CD4-positive, alpha-beta T cell treated with Interferon gamma for 1 hour (primary cell): ENCODE measurements around the gene PCDHGC5.

ENCODE experiments used
- DNase-seq: peaks from one replicate; pipeline ENCODE4 v3.0.0-alpha.2; 2020

PCDHGC5 gene

DNA sequence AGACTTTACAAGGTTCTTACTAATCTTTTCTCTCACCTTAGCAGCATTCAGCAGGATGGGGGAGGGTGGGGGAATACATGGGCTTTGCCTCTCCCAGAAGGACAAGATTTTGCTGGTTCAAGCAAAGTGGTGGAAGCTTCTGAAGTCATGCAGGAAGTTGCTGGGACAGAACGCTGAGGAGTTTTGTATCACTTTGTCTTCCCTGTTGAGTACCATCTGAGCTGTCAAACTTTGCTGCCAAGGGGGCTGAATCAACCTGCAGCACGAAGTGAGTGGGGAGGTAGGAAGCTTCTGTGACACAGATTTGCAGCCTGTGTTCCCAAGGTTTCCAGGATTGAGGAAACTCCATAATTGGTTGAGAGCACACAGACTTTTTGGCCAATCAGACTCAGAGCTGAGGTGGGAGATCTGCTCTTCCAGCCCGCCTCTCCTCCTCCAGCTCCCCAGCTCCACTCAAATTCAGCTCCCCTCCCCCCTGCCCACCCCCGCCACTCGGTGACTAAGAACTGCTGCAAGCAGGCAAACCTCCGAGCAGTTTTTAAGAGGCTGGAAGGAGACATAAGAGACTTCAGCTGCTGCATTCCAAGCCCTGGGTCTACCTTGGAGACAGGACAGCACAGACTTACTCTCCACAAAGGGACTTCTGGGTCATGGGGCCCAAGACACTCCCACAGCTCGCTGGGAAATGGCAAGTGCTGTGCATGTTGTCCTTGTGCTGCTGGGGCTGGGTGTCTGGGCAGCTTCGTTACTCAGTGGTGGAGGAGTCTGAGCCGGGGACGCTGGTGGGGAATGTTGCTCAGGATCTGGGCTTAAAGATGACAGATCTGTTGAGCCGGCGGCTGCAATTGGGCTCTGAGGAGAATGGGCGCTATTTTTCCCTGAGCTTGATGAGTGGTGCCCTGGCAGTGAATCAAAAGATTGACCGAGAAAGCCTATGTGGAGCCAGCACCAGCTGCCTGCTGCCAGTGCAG, at the start of gene PCDHGC5:
Gene PCDHGC5, plus strand, starts transcription at position 491 of the 971 bp plus-strand sequence. Its CDS starts 160 bp downstream, at position 651.
- DNase-seq: no peak

DNA sequence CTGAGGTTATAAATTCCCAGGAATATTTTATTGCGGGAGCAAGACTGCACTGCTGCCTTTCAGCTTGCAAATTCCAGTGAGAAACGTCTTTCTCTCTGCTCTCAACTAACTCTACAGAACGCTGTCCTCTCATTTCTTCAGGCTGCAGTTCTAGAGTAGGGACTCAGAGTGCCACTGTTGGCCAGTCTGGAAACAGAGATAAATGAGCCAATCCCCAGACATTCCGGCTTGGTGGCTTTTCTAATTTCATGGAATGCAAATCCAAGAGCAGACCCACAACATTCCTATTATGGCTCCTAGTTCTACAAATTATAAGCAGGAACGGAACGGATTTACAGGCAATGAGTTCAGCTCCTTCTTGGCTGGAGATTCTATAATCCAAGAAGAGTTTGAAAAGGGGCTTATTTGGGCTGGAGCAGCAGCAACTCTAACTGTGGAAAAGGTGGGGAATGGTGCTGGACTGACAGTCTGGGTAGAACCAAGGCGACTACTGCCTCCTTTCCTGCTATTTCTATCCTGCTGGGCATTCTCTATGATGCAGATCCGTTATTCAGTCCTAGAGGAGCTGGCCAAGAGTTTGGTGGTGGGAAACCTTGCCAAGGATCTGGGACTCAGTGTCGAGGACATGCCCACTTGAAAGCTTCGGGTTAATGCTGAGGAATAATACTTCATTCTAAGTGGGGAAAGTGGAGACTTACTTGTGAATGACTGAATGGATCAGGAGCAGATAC, 49.3 kb upstream of the PCDHGC5 start:
- DNase-seq: no peak

DNA sequence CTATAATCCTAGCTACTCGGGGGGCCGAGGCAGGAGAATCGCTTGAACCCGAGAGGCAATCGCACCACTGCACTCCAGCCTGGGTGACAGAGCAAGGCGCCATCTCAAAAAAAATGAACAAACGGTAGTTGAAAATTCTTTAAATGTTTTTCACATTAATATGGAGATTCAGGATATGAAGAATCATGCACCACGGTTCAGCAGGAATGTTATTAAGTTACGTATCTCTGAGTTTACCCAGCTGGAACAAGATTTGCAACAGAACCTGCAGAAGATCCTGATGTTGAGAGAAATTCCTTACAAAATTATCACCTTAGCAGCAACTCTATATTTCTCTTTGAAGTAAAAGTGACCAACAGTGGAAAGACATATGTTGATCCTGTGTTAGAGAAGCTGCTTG, 48.5 kb upstream of the PCDHGC5 start:
- no peak for DNase-seq

DNA sequence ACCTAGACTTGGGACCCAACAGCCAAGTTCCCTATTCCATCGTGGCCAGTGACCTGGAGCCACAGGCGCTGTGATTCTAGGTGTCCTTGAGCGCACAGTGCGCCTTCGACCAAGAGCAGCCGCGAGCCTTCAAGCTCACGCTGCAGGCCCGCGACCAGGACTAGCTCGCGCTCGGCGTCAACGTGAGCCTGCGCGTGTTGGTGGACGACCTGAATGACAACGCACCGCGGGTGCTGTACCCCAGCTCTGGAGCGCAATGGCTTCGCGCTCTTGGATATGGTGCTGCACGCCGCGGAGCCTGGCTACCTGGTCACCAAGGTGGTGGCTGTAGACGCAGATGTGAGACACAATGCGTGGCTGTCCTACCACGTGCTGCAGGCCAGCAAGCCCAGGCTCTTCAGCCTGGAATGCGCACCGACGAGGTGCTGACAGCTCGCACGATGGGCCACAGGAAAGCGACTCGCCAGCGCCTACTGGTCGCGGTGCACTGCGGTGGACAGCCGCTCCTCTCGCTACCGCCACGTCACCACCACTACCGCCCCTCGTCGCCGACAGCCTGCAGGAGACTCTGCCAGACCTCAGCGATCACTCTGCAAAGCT, 47.2 kb upstream of the PCDHGC5 start:
- no peak for DNase-seq

DNA sequence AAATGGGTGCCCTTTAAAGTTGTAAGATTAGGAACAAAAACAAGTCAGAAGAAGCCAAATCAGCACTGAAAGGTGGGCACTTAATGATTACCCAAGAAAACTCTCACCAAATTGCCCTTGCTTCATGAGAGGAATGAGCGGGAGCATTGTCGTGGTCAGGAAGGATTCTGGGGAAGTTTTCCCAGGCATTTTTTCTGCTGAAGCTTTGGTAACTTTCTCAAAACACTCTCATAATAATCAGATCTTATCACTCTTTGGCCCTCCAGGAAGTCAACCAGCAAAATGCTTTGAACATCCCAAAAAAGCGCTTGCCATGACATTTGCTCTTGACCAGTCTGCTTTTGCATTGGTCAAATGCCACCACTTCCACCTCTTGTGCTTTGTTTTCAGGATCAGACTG, 23.5 kb upstream of the PCDHGC5 start:
- DNase-seq: no peak

DNA sequence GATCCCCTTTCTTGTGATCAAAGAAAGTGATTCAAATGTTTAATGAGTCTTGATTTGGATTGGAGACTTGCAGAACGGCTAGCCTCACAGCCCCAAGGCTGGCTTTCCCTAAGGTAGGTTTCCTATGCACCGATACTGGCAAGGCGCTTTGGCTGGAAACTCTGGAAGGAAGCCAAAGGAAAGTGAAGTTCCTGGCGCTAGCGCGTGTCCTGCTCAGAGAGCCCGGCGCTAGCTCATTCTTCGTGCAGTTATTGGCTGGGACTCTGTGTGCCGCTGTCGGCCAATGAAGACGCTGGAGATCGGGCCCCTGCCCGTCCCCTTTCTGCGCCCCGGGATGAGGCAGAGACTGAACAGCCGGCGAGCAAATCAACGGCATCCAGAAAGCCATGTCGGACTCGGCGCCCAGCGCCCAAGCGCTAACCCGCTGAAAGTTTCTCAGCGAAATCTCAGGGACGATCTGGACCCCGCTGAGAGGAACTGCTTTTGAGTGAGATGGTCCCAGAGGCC, 13.2 kb upstream of the PCDHGC5 start, which contains the start of gene PCDHGC3:
Gene PCDHGC3, plus strand, starts transcription at position 342 of the 507 bp plus-strand sequence. Its CDS starts 151 bp downstream, at position 493.
- peak; percentile 31 for DNase-seq

DNA sequence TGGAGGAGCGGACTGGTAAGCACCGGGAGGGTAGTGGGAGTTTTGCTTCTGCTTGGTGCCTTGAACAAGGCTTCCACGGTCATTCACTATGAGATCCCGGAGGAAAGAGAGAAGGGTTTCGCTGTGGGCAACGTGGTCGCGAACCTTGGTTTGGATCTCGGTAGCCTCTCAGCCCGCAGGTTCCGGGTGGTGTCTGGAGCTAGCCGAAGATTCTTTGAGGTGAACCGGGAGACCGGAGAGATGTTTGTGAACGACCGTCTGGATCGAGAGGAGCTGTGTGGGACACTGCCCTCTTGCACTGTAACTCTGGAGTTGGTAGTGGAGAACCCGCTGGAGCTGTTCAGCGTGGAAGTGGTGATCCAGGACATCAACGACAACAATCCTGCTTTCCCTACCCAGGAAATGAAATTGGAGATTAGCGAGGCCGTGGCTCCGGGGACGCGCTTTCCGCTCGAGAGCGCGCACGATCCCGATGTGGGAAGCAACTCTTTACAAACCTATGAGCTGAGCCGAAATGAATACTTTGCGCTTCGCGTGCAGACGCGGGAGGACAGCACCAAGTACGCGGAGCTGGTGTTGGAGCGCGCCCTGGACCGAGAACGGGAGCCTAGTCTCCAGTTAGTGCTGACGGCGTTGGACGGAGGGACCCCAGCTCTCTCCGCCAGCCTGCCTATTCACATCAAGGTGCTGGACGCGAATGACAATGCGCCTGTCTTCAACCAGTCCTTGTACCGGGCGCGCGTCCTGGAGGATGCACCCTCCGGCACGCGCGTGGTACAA, 12.6 kb upstream of the PCDHGC5 start:
- DNase-seq: no peak

DNA sequence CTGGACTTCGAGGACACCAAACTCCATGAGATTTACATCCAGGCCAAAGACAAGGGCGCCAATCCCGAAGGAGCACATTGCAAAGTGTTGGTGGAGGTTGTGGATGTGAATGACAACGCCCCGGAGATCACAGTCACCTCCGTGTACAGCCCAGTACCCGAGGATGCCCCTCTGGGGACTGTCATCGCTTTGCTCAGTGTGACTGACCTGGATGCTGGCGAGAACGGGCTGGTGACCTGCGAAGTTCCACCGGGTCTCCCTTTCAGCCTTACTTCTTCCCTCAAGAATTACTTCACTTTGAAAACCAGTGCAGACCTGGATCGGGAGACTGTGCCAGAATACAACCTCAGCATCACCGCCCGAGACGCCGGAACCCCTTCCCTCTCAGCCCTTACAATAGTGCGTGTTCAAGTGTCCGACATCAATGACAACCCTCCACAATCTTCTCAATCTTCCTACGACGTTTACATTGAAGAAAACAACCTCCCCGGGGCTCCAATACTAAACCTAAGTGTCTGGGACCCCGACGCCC, 11.8 kb upstream of the PCDHGC5 start:
- no peak for DNase-seq

DNA sequence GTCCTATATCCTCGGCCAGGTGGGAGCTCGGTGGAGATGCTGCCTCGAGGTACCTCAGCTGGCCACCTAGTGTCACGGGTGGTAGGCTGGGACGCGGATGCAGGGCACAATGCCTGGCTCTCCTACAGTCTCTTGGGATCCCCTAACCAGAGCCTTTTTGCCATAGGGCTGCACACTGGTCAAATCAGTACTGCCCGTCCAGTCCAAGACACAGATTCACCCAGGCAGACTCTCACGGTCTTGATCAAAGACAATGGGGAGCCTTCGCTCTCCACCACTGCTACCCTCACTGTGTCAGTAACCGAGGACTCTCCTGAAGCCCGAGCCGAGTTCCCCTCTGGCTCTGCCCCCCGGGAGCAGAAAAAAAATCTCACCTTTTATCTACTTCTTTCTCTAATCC, 11.1 kb upstream of the PCDHGC5 start:
- DNase-seq: no peak

DNA sequence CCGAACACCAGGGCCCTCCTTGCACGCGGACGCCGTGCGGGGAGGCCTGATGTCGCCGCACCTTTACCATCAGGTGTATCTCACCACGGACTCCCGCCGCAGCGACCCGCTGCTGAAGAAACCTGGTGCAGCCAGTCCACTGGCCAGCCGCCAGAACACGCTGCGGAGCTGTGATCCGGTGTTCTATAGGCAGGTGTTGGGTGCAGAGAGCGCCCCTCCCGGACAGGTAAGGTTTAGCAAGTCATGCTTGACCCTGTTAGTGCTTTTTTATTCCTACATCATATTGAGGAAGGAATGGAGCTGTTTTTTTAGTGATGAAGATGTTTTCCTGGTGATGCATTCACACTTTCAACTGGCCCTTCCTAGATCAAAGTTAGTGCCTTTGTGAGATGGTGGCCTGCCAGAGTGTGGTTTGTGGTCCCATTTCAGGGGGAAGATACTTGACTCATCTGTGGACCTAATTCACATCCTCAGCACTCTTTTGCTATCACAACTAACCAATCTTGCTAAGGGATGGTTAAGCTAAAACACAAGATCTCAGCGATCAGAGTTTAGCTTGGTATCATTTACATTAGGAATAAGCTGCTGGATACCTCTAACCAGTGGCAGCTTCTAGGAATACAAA, 10.4 kb upstream of the PCDHGC5 start:
- DNase-seq: no peak

DNA sequence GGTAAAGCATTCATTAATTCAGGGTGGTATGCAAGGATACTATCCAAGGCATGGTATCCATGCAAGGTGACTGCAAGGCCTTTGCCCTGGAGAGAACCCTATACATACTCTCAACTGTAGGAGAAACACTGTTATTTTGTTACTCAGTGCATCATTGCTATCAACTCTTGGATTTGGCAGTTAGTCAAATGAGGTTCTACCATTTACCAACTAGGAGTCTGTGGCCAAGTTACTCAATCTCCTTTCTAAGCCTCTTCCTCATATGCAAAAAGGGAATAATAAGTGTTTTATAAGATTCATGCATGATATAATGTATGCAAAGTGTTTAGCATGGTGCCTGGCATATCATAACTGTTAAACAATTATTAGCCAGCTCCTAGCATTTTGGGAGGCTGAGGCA, 9.1 kb upstream of the PCDHGC5 start:
- no peak for DNase-seq

DNA sequence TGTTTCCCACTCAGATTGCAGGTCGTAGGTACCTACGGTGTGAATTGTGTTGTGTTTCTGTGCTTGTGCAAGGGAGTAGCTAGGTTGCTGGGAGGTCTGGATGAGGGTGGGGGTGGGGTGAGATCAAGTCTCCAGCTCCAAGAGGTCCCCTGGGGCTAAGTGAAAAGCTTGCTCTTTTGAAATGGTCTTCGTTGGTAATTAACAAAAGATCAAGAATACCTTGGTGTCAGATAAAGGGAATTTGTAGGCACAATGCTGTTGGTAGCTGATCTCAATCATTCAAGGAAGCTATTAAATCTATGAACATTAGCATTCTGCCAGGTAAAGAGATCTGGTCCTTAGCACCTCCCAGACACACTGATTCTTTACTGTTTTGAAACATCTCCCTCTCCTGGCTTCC, 5.0 kb upstream of the PCDHGC5 start:
- no peak for DNase-seq

DNA sequence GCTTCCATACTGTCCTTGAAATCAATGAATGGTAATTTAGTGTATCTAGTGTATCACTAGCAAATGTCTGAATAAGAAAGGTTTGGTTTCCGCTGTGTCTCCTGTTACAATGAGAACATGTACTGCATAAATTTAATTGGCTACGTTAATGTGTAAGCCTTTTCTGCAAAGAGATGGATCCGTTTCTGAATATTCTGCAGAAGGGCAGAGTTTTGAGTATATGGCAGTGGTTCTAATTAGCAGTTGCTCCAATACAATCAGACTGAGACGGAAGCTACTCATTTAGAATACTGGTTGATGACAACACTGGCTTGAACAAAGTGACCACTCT, 4.6 kb upstream of the PCDHGC5 start:
- DNase-seq: no peak

DNA sequence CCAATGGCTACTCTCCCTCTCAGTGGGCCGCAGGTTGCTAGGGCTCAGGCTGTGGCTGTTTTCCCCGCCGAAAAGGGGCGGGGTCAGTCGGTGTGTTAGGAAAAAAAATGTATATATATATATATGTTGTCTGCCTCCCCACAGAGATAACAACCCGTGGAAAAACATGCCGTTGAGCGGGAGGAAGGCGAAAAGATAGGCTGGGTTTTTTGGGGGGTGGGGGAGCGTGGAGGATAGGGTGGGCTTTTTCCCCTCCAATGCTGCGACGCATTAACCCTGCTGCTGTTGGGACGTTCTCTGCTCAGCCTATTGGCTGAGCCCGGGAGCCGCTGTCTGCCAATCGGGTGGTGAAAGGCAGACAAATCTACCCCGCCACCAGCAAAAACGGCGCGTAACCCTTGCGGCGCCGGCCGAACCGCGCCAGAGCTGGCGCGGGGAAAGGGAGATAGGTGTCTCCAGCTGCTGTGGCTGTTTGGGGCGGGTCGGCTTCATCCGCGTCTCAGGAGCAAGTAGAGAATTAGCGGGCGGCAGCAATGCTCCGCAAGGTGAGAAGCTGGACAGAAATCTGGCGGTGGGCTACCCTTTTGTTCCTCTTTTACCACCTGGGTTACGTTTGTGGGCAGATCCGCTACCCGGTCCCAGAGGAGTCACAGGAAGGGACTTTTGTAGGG, 4.1 kb upstream of the PCDHGC5 start, which contains the start of gene PCDHGC4:
Gene PCDHGC4, plus strand, starts transcription at position 390 of the 671 bp plus-strand sequence. Its CDS starts 144 bp downstream, at position 534.
- no peak for DNase-seq

DNA sequence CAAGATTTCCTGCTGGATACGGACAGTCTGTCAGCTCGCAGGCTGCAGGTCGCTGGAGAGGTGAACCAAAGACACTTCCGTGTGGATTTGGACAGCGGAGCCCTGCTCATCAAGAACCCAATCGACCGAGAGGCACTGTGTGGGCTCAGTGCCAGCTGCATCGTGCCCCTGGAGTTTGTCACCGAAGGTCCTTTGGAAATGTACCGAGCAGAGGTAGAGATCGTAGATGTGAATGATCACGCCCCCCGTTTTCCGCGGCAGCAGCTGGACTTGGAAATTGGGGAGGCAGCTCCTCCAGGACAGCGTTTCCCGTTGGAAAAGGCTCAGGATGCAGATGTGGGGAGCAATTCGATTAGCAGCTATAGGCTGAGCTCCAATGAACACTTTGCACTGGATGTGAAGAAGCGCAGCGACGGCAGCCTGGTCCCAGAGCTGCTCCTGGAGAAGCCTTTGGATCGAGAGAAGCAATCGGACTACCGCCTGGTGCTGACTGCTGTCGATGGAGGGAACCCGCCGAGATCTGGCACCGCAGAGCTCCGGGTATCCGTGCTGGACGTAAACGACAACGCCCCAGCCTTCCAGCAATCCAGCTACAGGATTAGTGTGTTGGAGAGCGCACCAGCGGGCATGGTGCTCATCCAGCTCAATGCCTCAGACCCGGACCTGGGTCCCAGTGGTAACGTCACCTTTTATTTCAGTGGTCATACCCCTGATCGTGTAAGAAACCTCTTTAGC, 3.4 kb upstream of the PCDHGC5 start:
- no peak for DNase-seq

DNA sequence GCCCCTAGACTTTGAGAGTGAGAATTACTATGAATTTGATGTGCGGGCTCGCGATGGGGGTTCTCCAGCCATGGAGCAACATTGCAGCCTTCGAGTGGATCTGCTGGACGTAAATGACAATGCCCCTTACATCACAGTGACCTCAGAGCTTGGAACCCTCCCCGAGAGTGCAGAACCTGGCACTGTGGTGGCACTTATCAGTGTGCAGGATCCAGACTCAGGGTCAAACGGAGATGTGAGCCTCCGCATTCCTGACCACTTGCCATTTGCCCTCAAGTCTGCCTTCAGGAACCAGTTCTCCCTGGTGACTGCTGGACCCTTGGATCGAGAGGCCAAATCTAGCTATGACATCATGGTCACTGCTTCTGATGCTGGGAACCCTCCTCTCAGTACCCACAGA, 2.8 kb upstream of the PCDHGC5 start:
- DNase-seq: no peak

DNA sequence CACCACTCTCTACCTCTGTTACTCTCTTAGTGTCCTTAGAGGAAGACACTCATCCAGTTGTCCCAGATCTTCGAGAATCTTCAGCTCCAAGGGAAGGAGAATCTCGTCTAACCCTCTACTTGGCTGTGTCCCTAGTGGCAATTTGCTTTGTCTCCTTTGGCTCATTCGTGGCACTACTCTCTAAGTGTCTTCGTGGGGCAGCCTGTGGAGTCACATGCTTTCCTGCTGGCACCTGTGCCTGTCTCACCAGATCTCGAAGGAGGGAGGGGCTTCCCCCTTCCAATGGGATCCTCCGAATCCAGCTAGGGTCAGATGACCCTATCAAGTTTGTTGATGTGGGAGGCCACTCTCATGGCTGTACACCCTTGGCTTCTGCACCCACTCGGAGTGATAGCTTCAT, 1.8 kb upstream of the PCDHGC5 start:
- no peak for DNase-seq

DNA sequence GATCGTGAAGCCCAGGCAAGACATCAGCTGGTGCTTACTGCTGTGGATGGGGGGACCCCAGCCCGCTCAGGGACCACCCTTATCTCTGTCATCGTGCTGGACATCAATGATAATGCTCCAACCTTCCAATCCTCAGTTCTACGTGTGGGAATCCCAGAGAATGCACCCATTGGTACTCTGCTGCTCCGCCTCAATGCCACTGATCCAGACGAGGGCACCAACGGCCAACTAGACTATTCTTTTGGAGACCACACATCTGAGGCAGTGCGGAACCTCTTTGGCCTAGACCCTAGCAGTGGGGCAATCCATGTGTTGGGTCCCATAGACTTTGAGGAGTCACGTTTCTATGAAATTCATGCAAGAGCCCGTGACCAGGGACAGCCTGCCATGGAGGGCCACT, 960 bp downstream of the PCDHGC5 start:
- no peak for DNase-seq

DNA sequence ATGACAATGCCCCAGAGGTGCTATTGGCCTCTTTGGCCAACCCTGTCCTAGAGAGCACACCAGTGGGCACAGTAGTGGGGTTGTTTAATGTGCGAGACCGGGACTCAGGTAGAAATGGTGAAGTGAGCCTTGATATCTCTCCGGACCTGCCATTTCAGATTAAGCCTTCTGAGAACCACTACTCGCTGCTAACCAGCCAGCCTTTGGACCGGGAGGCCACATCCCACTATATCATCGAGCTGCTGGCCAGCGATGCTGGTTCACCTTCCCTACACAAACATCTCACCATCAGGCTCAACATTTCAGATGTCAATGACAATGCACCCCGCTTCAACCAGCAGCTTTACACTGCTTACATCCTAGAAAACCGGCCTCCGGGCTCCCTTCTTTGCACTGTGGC, 1.4 kb downstream of the PCDHGC5 start:
- DNase-seq: no peak

DNA sequence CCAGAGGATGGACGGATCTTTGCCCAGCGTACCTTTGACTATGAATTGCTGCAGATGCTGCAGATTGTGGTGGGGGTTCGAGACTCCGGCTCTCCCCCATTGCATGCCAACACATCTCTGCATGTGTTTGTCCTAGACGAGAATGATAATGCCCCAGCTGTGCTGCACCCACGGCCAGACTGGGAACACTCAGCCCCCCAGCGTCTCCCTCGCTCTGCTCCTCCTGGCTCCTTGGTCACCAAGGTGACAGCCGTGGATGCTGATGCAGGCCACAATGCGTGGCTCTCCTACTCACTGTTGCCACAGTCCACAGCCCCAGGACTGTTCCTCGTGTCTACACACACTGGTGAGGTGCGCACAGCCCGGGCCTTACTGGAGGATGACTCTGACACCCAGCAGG, 1.9 kb downstream of the PCDHGC5 start:
- DNase-seq: no peak
